NCI-H226 (cell line): ENCODE measurements around the gene MED15.
"Not testable (repeated sequence)": the region's sequence is repeated elsewhere in the genome, so short reads cannot be mapped to it uniquely, and the experiment has no call there.

Experiments used
- DNase-seq: peaks from one replicate; pipeline ENCODE4 v3.0.0-alpha.2; 2015

Gene MED15

GRCh38 chr22:20533095-20533878, 25.9 kb downstream of the MED15 start:
- no peak for DNase-seq

DNA sequence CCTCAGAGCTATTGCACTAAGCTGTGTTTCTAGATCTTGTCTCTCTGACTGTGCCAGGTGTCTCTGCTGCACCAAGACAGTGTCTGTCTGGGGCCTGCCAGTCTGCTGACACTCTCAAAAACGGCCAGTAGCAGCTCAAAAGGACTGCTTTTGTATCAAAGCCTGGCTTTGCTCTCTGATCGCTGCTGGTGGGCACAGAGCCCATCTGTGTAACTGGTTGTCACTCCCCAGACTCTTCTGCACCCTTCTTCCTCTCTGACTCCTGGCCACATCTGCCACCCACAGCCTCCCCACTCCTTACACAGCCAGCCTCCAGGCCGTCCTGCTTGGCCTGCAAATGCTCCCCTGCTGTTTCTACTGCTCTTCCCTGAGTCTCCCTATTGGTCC, 26.5 kb downstream of the MED15 start:
- no peak for DNase-seq

GRCh38 chr22:20536590-20537324, 29.3 kb downstream of the MED15 start:
- no peak for DNase-seq

DNA sequence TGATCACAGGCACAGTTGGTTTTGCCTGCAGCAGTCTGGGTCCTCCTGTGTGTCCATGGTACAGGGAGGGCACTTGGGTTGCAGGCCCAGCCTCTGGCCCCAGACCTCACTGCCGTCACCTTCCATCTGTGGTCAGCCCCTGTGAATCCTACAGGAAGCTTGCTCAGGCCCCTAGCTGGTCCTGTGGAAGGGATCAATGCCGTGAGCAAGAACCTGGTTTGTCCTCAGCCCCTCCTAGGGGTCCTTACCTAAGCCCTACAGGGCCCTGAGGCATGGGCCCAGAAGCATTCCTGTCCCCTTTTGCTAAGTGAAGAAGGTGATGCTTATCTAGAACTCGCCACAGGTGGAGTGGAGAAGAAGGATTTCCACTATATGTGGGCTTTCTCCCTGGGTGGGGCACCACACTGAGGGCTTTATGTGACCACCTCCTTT, 29.9 kb downstream of the MED15 start:
- DNase-seq: no peak

- DNase-seq: no peak
Observed at GRCh38 chr22:20537983-20538382, 30.6 kb downstream of the MED15 start.

DNA sequence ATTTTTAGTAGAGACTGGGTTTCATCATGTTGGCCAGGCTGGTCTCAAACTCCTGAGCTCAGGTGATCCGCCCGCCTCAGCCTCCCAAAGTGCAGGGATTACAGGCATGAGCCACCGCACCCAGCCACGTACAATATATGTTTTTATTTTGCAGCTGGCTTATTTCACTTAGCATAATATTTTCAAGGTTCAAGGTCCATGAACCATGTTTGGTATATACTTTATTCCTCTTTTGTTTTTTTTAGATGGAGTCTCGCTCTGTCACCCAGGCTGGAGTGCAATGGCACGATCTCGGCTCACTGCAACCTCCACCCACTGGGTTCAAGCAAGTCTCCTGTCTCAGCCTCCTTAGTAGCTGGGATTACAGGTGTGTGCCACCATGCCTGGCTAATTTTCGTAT, 31.5 kb downstream of the MED15 start:
- DNase-seq: not testable (repeated sequence)

DNA sequence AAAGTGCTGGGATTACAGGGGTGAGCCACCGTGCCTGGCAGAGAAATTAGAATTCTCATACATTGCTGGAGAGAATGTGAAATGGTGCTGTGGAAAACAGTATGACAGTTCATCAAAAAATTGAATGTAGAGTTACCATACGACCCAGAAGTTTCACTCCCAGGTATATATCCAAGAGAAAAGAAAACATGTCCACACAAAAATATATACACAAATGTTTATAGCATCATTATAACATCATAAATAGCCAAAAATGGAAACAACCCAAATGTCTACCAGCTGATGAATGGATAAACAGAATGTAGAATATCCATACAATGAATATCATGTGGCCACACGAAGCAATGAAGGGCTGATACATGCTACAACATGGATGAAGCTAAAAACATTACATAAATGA, 34.6 kb downstream of the MED15 start:
- DNase-seq: no peak

DNA sequence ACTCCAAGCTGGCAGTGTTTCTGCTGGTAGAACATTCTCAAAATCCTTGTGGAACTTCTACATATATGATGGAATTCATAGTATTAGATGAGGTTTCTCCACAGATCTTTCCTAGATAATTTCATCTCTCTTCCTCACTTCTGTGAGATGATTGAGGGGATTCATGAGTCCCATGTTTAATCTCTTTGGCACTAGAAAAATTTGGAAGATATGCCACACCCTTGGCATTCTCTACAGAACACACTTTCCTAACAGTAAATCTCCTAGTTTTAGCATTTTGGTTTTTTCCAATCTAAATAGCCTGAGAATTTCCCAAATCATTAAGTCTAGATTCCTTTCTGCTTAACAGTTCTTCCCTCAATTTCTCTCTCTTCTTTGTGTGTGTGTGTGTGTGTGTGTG, 35.3 kb downstream of the MED15 start:
- DNase-seq: no peak

GRCh38 chr22:20545318-20545634, 37.9 kb downstream of the MED15 start:
- not testable (repeated sequence) for DNase-seq

DNA sequence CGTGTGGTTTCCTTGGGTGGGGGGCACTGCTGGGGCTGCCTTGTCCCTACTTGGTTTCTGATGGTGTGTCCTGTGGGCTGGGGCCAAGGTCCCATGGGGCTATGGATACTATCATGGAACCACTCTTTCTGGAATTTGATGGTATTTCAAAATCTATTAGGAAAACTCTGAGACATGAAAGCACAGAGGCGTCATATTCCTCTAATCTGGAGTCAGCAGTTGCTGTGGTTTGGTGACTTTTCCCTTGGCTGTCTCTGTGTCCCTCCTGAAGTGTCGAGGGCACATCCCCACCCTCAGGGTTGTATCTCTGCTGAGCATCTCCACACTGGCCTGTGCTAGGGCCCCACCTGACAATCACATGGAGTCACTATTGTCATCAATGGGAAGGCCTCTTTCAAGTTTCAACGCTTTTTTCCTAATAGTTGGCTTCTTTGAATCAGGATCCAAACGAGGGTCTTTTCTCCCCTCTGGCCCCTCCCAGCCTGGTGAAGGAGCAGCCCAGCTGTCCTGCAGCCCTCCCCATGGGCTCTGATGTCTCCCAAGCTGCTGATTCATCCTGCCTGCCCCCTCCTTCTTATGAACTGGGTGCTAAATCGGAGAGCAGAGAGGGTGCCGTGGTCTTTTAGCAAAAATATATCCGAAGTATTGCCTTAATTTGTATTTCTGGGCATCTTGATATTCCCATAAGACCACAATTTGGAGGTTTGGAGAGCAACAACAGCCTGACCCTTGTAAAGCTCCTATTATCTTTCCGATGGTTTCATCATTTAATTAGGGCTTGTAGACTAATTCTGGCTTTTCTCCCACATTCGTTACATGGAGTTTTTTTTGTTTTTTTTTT, 38.5 kb downstream of the MED15 start:
- DNase-seq: no peak

DNA sequence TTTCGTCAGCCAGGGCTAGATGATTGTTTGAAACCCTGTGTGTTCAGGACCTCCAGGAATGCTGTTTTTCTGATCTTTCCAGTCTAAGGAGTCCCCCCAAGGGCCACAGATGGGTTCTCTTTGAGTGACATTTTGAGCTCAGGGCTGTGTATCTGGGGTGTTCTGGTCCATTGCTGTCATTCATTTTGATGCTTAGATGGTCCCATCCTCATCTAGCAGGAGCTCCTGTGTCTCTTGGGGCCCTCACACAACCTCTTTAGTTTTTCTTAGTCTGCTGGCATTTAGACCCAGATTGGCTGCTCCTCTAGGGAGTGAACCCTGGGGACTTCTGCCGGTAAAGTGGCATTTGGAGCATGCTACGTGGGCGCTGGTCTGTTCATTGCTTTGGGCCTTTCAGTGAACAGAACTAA, 39.1 kb downstream of the MED15 start:
- DNase-seq: no peak

- no peak for DNase-seq
Observed at GRCh38 chr22:20547029-20547428, 39.6 kb downstream of the MED15 start.

GRCh38 chr22:20548806-20549205, 41.4 kb downstream of the MED15 start:
- no peak for DNase-seq

- DNase-seq: no peak
Observed at GRCh38 chr22:20549232-20549841, 41.9 kb downstream of the MED15 start.

DNA sequence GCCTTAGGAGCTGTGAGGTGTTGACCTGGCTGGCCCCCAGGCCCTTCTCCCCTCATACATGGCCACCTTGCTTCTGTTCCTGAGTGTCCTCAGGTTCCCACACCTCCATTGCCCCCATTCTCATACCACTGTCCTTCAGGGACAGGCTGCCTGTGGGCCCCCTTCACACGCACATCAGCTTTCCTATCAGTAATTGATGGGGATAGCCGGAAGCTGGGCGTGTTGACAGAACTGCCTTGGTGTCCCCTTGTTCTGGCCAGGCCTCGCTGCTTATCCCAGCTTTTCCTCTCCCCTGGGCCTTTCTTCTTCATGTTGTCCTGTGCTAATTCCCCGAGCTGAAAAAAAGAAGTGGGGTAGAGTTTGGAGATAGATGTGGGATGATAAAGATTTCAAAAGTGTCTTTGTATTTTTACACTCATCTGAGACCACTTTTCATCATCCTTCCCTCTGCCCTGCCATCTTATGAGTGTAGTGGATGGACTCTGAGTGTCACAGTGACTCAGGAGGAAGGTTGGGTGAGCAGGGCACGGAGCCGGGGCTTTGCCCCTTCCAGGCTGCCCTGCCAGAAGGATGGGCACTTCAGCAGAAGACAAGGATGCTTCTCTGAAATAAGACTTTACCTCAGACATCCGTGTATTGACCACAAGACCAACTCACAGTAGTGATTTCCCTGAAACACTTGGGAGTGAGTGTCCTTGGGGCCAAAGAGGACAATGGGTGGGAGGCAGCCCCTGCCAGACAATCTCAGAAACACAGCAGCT, 42.8 kb downstream of the MED15 start:
- no peak for DNase-seq

GRCh38 chr22:20550851-20551744, 43.7 kb downstream of the MED15 start:
- DNase-seq: no peak

DNA sequence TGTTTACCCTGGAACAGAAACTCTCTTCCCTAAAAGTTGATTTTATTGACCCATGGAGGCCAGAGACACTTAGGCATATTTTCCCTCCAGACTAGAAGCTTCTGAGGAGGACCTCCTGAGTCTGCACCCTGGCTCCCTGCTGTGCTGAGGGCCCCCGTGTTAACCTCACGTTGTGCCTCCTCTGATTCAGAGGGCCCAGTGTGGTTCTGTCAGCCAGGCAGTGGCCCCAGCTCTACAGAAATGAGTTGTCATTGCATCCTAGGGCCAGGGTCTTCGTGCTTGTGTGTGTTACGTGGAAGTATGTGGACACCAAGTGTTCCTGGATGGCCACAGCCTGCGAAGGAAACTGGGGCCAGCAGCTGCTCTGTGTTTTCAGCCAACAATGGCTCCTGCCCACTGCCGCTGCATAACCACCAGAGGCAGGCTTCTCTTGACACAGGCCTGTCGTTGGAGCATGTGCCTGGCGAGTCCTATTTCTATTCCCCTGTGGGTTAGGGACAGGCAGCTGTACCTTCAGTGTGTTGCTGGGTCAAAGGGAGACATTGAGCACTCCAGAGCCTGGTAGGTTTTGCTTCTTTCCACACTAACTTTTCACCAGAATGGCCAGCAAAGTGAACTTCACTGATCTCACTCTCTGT, 44.5 kb downstream of the MED15 start:
- DNase-seq: no peak

DNA sequence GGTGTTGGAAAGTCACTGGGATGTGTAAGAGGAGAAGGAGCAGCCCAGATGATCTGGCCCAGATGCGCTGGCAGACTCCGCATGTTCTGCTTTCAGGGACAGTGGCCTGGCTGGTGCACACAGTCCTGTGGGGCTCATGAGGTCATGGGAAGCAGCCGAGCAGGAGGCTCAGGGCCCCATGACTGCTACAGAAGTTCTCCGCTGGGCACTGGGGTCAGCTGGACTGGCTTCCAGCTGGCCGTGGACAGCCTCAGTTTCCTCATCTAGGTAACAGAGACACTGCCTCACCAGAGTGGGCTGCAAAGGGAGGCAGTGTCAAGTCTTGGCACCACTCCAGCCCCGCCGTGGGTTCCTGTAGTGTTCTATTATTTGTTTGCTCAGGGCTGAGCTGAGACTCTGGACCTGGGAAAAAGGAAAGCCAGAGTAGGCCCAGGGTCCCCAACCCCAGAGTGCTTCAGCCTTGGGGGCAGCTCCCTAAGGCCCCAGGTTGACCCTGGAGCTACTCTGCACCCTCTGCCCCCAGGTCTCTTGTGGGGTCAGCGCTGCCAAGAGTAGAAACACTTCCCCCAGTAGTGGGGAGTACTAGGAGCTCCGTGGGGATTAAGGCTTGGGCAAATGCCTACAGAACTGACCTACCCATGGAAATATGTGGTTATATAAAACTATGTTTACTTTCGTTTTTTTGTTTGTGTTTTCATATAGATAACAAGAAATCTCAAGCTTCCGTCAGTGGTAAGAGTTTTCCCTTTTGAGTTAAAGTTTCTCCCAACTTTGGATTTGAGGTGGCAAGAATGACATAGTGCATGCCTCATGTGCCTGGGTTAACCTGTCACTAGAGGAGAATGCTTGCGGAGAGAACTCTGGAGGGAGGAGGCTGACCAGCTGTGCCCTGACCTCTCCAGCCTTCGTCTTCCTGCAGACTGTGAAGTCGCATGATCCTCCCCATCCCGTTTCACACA, 45.3 kb downstream of the MED15 start:
- no peak for DNase-seq

DNA sequence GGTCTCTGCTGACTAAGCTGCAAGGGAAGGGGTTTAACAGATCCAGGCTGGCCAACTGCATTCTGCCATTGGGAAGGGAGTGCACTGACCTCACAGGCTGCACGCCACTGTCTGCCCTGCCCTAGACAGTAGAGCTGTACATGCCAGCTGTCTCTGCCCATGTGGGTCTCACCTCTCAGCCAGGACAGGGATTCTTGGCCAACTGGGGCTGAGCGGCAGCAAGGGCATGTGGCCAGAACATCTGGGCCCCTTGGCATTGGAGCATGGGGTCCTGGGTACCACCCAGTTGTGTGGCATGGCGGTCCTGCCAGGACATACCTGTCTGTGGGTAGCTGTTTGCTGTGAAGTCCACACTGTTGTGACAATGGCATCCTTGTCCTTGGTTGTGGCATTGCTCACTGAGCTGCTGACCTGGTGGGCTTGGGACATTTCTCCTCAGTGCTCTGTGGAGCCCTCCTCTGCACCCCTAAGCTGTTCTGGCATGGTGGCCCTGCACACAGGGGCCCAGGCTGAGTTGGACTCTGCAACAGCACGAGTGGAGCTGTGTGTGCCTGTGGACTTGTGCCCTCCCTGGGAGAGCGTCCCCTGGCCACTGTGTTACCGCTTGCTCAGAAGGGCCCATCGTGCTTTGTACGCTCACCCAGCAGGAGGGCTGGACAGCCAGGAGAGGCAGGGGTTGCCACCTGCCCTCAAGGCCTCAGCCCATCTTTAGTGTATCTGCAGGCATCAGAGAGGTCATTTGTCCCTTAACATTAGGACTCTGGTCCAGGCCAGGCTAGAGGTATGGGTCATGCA, 46.7 kb downstream of the MED15 start:
- DNase-seq: no peak
